Skeletal muscle tissue (tissue), 4 donors: ENCODE data around the gene EXOSC7. TPM values are rescaled to one million over a fixed set of nuclear protein-coding genes. Genes with fewer than 3 reads are reported as not detected.

Experiments
- H3K27ac ChIP-seq: one replicate; pipeline ENCODE4 v1.7.0; 2013; ENCODE audit warnings: mild to moderate bottlenecking, low read depth, low read length, inconsistent platforms
- H3K27me3 ChIP-seq, 3 donors: one replicate each; pipeline ENCODE4 v1.7.0; 2013; ENCODE audit warnings: low read length in 3 of 3; ENCODE audit not compliant: control insufficient read depth in 3 of 3, insufficient read depth in 3 of 3
- H3K36me3 ChIP-seq, 3 donors: one replicate each; pipeline ENCODE4 v1.7.0; 2013; ENCODE audit warnings: low read length in 3 of 3; ENCODE audit not compliant: control insufficient read depth in 3 of 3, insufficient read depth in 3 of 3
- H3K4me1 ChIP-seq, 3 donors: one replicate each; pipeline ENCODE4 v1.7.0; 2013; ENCODE audit warnings: low read length in 3 of 3, mild to moderate bottlenecking in 3 of 3; ENCODE audit not compliant: control insufficient read depth in 3 of 3, insufficient read depth in 3 of 3
- H3K4me3 ChIP-seq, 3 donors: one replicate each; pipeline ENCODE4 v1.7.0; 2013; ENCODE audit warnings: low read length in 3 of 3
- H3K9ac ChIP-seq, 3 donors: one replicate each; pipeline ENCODE4 v1.7.0; 2013; ENCODE audit warnings: low read length in 3 of 3, mild to moderate bottlenecking in 3 of 3, moderate library complexity in 2 of 3, low read depth in 1 of 3
- H3K9me3 ChIP-seq, 3 donors: one replicate each; pipeline ENCODE4 v1.7.0; 2013; ENCODE audit warnings: low read length in 3 of 3; ENCODE audit not compliant: control insufficient read depth in 3 of 3
- total RNA-seq: library from RNA; depleted of rRNA; stranded (reverse); fragments of >200 nt; gene quantifications from one replicate; pipeline ENCODE4 v1.2.3, GENCODE V29; 2014
- donor health status: Osteomylitis.

The EXOSC7 gene
- total RNA-seq, 1 donor from 2014 or later, result 36.0 TPM

DNA sequence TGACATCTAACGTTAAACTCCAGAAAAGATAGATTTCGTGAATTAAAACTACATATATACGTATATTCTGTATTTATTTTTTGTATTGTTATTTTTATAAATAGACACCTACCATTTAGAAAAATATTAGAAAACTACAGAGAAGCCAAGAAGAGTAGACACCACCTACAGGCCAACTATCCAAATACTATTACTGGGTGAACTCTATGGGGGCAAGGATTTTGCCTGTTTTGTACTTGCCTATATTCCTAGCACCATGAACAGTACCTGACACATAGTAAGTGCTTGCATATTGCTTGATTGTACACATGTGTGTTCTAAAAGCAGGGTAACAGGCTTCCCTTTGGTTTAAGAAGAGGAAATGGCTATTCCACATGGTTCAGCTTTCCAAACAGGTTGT lies 25.7 kb downstream of the EXOSC7 start:
- H3K27ac ChIP-seq, result peak overlapping the region; percentile 64
- no peak overlapping the region for H3K9ac ChIP-seq
- no peaks in the 10 kb centered on the region for H3K27me3 ChIP-seq
- H3K4me1 ChIP-seq, result peaks cover 18 to 22% (median 22%) of the 10 kb centered on the region in 3 donors
- H3K9me3 ChIP-seq, result no peaks in the 10 kb centered on the region
- H3K4me3 ChIP-seq, result no peak overlapping the region
- peaks cover 30 to 50% (median 46%) of the 10 kb centered on the region in 3 donors for H3K36me3 ChIP-seq

DNA sequence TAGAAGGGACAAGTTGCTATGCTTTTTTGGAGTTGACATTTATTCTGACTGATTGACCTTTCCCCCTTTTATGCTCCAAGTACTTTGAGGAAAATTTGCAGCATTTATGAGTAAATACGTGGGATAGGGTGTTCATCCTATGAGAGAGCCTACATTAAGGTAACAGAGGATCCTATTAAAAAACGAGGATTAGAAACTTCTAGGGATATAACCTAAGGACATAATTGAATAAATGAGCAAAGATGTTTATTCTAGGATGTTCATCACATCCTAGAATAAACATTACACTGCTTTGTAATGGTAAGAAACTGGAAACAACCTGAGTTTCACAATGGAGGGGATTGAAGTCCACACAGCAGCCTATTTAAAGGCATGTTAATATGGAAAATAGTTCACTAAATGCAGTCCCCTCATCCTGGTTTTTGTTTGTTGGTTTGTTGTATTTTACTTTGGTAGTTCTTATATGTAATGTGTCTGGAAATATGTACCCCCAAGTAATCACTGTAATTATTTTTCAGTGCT lies 26.2 kb downstream of the EXOSC7 start:
- Histone ChIP-seq H3K27ac (peak overlapping the region; percentile 64), H3K9me3 (no peaks in the 10 kb centered on the region), H3K36me3 (peaks cover 26 to 51% (median 48%) of the 10 kb centered on the region in 3 donors), H3K9ac (no peak overlapping the region), H3K4me1 (peaks cover 15 to 23% (median 20%) of the 10 kb centered on the region in 3 donors), H3K27me3 (no peaks in the 10 kb centered on the region), H3K4me3 (no peak overlapping the region)

DNA sequence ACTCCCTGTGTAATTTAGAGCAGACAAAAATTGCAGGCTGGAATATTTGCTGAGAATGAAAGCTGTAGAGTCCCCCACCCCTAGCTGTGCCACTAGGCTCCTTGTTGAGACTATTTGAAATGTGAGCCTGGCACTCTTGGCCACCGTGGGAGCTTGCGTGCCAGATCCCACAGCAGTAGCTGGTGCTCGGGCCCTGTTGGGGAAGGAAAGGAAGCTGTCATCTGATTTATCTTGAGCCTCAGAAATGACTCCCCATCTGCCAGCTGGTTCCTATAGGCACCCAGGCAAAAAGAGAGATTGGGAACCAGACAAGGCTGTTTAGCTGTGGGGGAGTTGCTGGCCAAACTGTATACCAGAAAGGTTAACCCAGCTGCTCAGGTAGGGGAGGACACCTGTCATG lies 26.7 kb downstream of the EXOSC7 start:
- Histone ChIP-seq H3K36me3 (peaks cover 25 to 51% (median 47%) of the 10 kb centered on the region in 3 donors), H3K27ac (peak overlapping the region; percentile 64), H3K4me1 (peaks cover 17 to 28% (median 20%) of the 10 kb centered on the region in 3 donors), H3K4me3 (no peak overlapping the region), H3K9ac (peak overlapping the region in 1 of 3 donors; percentile 1), H3K27me3 (no peaks in the 10 kb centered on the region), H3K9me3 (no peaks in the 10 kb centered on the region)

DNA sequence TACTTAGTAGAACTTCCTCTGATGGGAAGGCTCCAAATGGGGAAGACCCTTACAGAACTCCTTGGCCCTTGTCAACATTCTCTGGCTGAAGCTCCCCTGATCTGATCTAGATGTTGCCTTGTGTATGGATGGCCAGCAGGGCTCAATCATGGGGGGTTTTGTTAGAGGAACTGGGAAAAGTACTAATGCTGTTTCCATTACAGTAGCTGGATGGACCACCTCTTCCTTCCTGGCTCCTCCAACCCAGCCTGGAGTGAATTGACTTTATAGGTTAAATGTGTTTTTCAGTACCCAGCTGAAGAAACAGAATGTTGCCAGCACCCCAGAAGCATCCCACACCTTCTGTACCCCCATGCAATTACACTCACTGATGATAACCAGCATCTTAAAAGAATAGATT lies 27.4 kb downstream of the EXOSC7 start:
- H3K27me3 ChIP-seq, result no peaks in the 10 kb centered on the region
- no peak overlapping the region for H3K9ac ChIP-seq
- H3K4me3 ChIP-seq, result no peak overlapping the region
- no peaks in the 10 kb centered on the region for H3K9me3 ChIP-seq
- H3K36me3 ChIP-seq, result peaks cover 22 to 51% (median 51%) of the 10 kb centered on the region in 3 donors
- H3K27ac ChIP-seq, result peak overlapping the region; percentile 64
- H3K4me1 ChIP-seq, result peaks cover 21 to 34% (median 26%) of the 10 kb centered on the region in 3 donors

DNA sequence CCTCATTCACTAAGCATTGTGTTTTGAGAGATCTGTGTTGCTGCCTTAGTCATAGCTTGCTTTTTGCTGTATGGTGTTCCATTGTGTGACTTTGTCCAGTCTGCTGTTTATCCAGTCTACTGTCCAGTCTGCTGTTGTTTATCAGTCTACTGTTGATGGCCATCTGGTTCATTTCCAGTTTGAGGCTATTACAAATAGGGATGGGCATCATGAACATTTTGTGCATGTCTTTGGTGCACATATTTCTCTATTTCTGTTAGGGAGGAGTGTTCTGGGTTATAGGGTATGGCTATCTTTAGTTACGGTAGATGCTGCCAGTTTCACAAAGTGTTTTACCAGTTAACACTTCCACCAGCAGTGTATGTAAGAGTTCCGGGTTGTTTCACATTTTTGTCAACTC lies 27.8 kb downstream of the EXOSC7 start:
- Histone ChIP-seq H3K9ac (no peak overlapping the region), H3K4me3 (no peak overlapping the region), H3K27me3 (no peaks in the 10 kb centered on the region), H3K36me3 (peaks cover 19 to 54% (median 48%) of the 10 kb centered on the region in 3 donors), H3K4me1 (peaks cover 21 to 35% (median 30%) of the 10 kb centered on the region in 3 donors), H3K9me3 (no peaks in the 10 kb centered on the region), H3K27ac (peak overlapping the region; percentile 64)

DNA sequence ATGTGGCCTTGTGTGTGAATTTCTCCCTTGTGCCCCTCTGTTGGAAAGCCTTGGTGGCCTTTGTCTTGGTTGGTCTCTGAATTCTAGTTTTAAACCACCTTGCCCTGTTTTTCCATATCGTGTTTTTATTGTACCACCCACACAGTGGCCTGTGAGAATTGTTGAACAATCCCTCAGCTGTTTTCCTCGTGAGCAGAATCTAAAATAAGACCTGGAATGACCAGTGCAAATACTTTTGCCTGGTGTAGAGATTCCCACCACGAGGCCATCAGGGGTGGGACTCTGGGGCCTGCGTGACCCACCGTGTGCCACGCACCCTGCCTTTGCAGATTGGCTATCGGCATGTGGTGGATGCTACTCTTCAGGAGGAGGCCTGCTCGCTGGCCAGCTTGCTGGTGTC lies 31.0 kb downstream of the EXOSC7 start:
- Histone ChIP-seq H3K4me1 (peaks cover 38 to 53% (median 48%) of the 10 kb centered on the region in 3 donors), H3K27ac (peak overlapping the region; percentile 67), H3K36me3 (peaks cover 9 to 44% (median 29%) of the 10 kb centered on the region in 3 donors), H3K27me3 (no peaks in the 10 kb centered on the region), H3K4me3 (peak overlapping the region in 2 of 3 donors; percentile 23 to 52), H3K9me3 (no peaks in the 10 kb centered on the region), H3K9ac (peak overlapping the region in 2 of 3 donors; percentile 45 to 69)

DNA sequence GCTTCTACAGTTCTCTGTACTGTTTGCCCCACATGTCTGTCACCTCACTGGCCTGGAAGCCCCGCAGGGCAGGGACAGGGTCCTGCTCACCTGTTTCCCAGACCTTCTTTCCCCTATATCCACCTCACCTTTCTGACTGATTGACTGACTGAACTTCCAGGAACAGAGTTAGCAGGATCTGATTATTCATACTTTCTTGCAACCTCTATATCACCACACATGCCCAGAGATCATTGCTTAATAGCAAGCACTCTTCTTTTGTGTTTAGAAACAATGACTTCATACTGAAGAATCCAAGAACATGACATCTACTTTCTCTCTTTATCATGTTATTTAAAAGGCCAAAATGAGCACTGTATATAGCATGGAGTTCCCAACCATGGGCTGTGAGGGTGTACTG lies 32.1 kb downstream of the EXOSC7 start:
- peaks cover 9 to 37% (median 29%) of the 10 kb centered on the region in 3 donors for H3K36me3 ChIP-seq
- H3K9me3 ChIP-seq, result no peaks in the 10 kb centered on the region
- no peaks in the 10 kb centered on the region for H3K27me3 ChIP-seq
- H3K9ac ChIP-seq, result peak overlapping the region in 2 of 3 donors; percentile 45 to 69
- peak overlapping the region; percentile 67 for H3K27ac ChIP-seq
- peaks cover 38 to 57% (median 50%) of the 10 kb centered on the region in 3 donors for H3K4me1 ChIP-seq
- peak overlapping the region in 2 of 3 donors; percentile 20 to 52 for H3K4me3 ChIP-seq

DNA sequence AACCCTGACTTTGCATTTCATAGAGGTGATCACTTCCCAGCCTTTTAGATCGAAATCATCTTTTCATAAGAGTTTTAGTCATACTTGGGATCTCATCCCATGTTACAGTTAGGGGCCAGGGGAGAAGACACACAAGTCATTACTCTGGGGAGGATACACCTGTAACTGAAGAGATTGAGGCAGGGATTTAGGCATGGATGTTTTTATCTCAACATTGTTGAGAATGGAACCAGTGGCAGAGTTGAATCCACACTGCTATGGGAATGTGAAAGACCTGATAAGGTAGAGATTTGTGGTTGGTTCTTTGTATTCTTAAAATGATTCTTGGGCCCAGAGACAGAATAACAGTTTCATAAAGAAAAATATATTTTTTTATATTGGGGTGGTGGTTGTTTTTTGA lies 33.8 kb downstream of the EXOSC7 start:
- H3K27ac ChIP-seq, result peak overlapping the region; percentile 67
- no peak overlapping the region for H3K4me3 ChIP-seq
- H3K9me3 ChIP-seq, result no peaks in the 10 kb centered on the region
- H3K4me1 ChIP-seq, result peaks cover 37 to 55% (median 45%) of the 10 kb centered on the region in 3 donors
- peaks cover 10 to 30% (median 22%) of the 10 kb centered on the region in 3 donors for H3K36me3 ChIP-seq
- H3K9ac ChIP-seq, result no peak overlapping the region
- no peaks in the 10 kb centered on the region for H3K27me3 ChIP-seq

DNA sequence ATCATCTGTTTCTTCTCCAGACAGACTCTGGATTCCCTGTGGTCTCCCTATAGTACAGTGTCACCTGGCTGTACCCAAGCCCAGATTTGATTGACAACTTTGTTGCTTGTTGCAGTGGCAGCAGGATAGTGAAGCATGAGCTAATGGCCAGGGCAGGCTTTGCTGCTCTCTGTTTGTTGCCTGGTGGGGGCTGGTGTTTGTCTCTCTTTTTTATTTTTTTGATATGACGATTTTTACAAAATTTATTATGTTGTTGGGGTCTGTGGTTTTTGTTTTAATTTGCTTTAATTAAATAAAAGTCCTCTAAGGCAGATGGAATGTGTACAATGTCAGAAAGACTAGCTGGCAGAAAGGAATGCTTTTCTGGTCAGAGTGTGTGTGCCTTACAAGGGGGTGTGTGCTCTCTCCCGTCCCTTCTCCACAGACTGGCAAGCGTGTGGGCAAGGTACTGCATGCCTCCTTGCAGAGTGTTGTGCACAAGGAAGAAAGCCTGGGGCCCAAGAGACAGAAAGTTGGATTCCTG lies 34.8 kb downstream of the EXOSC7 start:
- Histone ChIP-seq H3K27ac (peak overlapping the region; percentile 76), H3K9ac (peak overlapping the region in 1 of 3 donors; percentile 18), H3K27me3 (no peaks in the 10 kb centered on the region), H3K4me1 (peaks cover 37 to 55% (median 45%) of the 10 kb centered on the region in 3 donors), H3K4me3 (no peak overlapping the region), H3K9me3 (no peaks in the 10 kb centered on the region), H3K36me3 (peaks cover 7 to 21% (median 16%) of the 10 kb centered on the region in 3 donors)

DNA sequence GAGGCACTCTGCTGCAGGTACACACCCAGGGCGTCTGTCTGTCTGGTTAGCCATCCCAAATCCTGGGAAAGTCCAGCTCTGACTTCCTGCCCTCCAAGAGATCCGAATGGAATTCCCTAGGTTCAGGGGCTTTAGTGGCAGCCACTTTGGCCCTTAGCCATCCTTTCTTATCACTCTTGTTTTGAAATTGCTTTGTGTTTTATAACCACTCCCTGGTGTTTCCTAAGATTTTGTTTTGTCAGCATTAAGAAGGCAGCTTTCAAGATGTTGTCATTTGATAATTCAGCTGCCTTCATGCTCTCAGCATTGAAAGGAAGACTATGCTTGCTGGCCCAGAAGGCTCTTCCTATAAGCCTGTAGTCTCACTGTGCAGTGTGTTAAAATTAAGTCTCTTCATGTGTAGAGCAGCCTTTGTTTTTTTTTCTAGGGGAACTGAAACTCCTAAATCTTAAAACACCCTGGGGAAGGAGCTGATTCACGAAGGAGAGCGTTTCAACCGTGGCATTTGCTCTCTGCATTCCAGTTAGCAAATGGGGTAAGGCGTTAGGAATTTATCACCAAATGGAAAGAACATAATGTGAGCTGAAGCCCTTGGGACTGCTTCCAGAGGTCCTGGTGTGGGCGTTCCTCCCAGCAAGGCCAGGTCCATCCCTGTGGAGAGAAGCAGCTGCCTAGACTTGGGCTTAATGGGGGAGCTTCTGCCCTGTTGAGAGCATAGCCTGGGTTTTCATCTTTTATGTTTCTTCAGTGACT lies 35.9 kb downstream of the EXOSC7 start:
- Histone ChIP-seq H3K27me3 (no peaks in the 10 kb centered on the region), H3K9me3 (no peaks in the 10 kb centered on the region), H3K27ac (peak overlapping the region; percentile 76), H3K36me3 (peaks cover 7 to 21% (median 13%) of the 10 kb centered on the region in 3 donors), H3K4me1 (peaks cover 37 to 53% (median 45%) of the 10 kb centered on the region in 3 donors), H3K9ac (peak overlapping the region; percentile 9 to 63 (median 18)), H3K4me3 (peak overlapping the region; percentile 4 to 45 (median 38))
